GM21515 (cell line): ENCODE measurements around the gene AMBP.

ENCODE experiments used
- ATAC-seq: cut with Tn5 transposase; IDR thresholded peaks from one replicate; pipeline ENCODE4 v1.9.1; 2021; ENCODE audit not compliant: unreplicated experiment

Gene AMBP

GRCh38 chr9:114033397-114034103, 44.5 kb downstream of the AMBP start:
- no peak for ATAC-seq

GRCh38 chr9:114031948-114032840, 45.9 kb downstream of the AMBP start:
- no peak for ATAC-seq

- no peak for ATAC-seq
These were observed 47.0 kb downstream of the AMBP start for GRCh38 chr9:114031037-114031630.

GRCh38 chr9:114030364-114030763, 47.7 kb downstream of the AMBP start:
- ATAC-seq: no peak

GRCh38 chr9:114029311-114030170, 48.6 kb downstream of the AMBP start:
- ATAC-seq: no peak

GRCh38 chr9:114028646-114029045, 49.5 kb downstream of the AMBP start:
- no peak for ATAC-seq

- ATAC-seq: no peak
These were observed 50.1 kb downstream of the AMBP start for GRCh38 chr9:114027863-114028465.

- ATAC-seq: no peak
These were observed 50.8 kb downstream of the AMBP start for GRCh38 chr9:114027159-114027862.

- ATAC-seq: no peak
These were observed 51.8 kb downstream of the AMBP start for GRCh38 chr9:114026335-114026734.

GRCh38 chr9:114025760-114026159, 52.3 kb downstream of the AMBP start:
- no peak for ATAC-seq

- ATAC-seq: no peak
These were observed 52.8 kb downstream of the AMBP start for GRCh38 chr9:114025196-114025753.

GRCh38 chr9:114023961-114024360, 54.1 kb downstream of the AMBP start:
- ATAC-seq: no peak

GRCh38 chr9:114021578-114021977, 56.5 kb downstream of the AMBP start:
- ATAC-seq: no peak

GRCh38 chr9:114017741-114018715, 60.1 kb downstream of the AMBP start:
- no peak for ATAC-seq

- no peak for ATAC-seq
These were observed 61.3 kb downstream of the AMBP start for GRCh38 chr9:114016629-114017423.

- ATAC-seq: no peak
These were observed 62.0 kb downstream of the AMBP start for GRCh38 chr9:114016101-114016500.

- ATAC-seq: no peak
These were observed 62.5 kb downstream of the AMBP start for GRCh38 chr9:114015607-114016006.

GRCh38 chr9:114014044-114014443, 64.1 kb downstream of the AMBP start:
- ATAC-seq: no peak
